ENCODE results near the gene GOT1.

The GOT1 gene

DNA sequence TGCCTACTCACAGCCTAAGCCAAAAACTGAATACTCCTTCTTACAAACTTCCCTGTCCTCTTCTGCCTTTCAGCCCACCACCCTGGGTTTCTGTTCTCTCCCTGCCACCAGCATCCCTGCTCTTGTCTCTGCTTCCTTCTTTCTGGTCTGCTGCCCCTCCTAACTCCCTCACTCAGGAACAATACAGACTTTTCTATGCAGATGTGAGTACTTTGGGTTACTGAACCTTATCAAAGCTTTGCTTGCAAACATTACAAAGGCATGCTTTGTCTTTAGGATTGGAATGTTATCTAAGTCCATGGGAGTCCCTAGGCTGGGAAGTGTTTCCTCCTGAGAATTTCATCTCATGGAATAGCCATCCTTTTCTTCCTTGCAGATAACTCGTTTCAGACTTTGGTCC is 72.3 kb downstream of the GOT1 start:
- DNase-seq (ENCODE audit: low spot score) = no peak

DNA sequence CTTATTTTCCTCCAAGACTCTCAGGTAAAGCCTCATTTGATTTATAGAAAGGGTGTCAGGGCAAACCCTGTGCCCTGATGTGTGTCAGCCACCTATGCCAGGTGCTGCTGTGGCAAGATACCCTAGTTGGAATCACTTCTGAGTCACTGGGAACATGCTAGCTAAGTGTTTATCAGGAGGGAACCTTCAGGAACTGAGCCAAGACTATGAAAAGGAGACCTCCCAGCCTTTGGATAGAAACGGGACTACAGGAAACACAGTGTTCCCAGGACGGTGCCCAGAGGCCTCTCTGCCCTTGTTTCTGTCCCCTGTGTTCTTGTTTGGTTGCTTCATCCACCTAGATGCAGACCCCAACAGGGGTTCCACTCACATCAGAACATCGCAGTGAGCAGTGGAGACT is 72.7 kb downstream of the GOT1 start:
- DNase-seq (ENCODE audit: low spot score) = no peak

DNA sequence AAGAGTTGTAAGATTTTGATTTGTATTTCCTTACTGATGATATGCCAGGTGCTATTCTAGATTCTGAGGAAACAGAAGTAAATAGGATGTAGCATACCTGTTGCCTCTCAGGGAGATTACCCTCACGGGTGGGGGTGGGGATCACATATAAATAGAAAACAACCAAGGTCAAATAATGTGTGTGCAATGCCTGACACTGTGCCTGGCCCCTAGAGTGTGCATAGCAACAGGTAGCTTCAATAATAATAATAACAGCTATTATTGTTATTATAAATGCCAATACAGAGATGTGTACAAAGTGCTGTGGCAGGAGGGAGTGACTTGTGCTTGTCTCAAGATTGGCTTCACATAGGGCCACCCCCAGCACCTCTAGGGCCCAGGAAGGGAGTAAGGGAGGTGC is 77.2 kb downstream of the GOT1 start:
- DNase-seq (ENCODE audit: low spot score) = no peak

DNA sequence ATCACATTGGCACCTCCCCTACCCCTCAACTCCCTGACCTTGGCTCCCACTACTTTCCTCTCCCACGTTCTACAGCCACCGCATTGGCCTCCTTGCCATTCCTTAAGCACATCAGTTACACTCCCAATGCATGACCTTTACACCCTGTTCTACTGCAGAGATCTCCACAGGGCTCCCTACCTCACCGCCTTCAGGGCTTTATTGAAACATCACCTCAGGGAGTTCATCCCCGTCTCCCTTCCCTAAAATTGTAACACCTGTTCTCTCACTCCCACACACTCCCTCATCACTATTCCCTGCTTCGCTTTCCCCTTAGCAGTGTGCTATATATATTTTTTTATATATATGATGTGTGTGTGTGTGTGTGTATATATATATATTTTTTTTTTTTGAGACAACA is 82.8 kb downstream of the GOT1 start:
- no peak for DNase-seq (ENCODE audit: low spot score)
